NT2/D1 (cell line): ENCODE measurements around the gene PTGES2.
"Not testable (repeated sequence)": the region's sequence is repeated elsewhere in the genome, so short reads cannot be mapped to it uniquely, and the experiment has no call there.

ENCODE experiments used
- YY1 ChIP-seq: IDR thresholded peaks from 2 replicates; pipeline ENCODE4 v1.6.1; 2011; ENCODE audit not compliant: insufficient read length, insufficient read depth
- ZNF274 ChIP-seq: IDR thresholded peaks from 2 replicates; pipeline ENCODE4 v1.6.1; 2011; ENCODE audit warnings: mild to moderate bottlenecking, low read depth, low read length

GRCh38 chr9:128132139-128132538 lies 4.6 kb upstream of the PTGES2 start:
- not testable (repeated sequence) for TF ChIP-seq YY1, ZNF274
